ENCODE results near the gene EPO.

- no peak for TF ChIP-seq POLR2A (IDR thresholded peaks at IDR 0.05)
- TF ChIP-seq CTCF (IDR thresholded peaks at IDR 0.05): no peak
Measured at GRCh38 chr7:100679927-100680575, 40.2 kb upstream of the EPO start.
